Measurements from ENCODE around the gene FOXE1.

FOXE1 gene

GRCh38 chr9:97866300-97866699, 13.3 kb downstream of the FOXE1 start:
- no peak for DNase-seq (ENCODE audit: low read depth in 3 of 3)

- no peak for DNase-seq (ENCODE audit: low read depth in 3 of 3)
Measured at GRCh38 chr9:97866848-97867247, 13.8 kb downstream of the FOXE1 start.

GRCh38 chr9:97868859-97869258, 15.8 kb downstream of the FOXE1 start:
- DNase-seq (ENCODE audit: low read depth in 3 of 3): no peak

- DNase-seq (ENCODE audit: low read depth in 3 of 3): no peak
Measured at GRCh38 chr9:97873425-97873824, 20.4 kb downstream of the FOXE1 start.

GRCh38 chr9:97873882-97874281, 20.9 kb downstream of the FOXE1 start:
- DNase-seq (ENCODE audit: low read depth in 3 of 3): no peak

GRCh38 chr9:97874624-97875023, 21.6 kb downstream of the FOXE1 start:
- DNase-seq (ENCODE audit: low read depth in 3 of 3): no peak

- DNase-seq (ENCODE audit: low read depth in 3 of 3): no peak
Measured at GRCh38 chr9:97875111-97875510, 22.1 kb downstream of the FOXE1 start.

GRCh38 chr9:97876061-97876460, 23.0 kb downstream of the FOXE1 start:
- DNase-seq (ENCODE audit: low read depth in 3 of 3): no peak

- DNase-seq (ENCODE audit: low read depth in 3 of 3): no peak
Measured at GRCh38 chr9:97880336-97880735, 27.3 kb downstream of the FOXE1 start.

GRCh38 chr9:97889941-97890887, 37.2 kb downstream of the FOXE1 start:
- DNase-seq (ENCODE audit: low read depth in 3 of 3): peak; percentile 39 to 60 (median 43)

- DNase-seq (ENCODE audit: low read depth in 3 of 3): no peak
Measured at GRCh38 chr9:97891736-97892135, 38.7 kb downstream of the FOXE1 start.

GRCh38 chr9:97892421-97892820, 39.4 kb downstream of the FOXE1 start:
- DNase-seq (ENCODE audit: low read depth in 3 of 3): no peak

GRCh38 chr9:97895211-97895610, 42.2 kb downstream of the FOXE1 start:
- no peak for DNase-seq (ENCODE audit: low read depth in 3 of 3)

GRCh38 chr9:97895695-97896332, 42.8 kb downstream of the FOXE1 start:
- DNase-seq (ENCODE audit: low read depth in 3 of 3): no peak

GRCh38 chr9:97900103-97900737, 47.2 kb downstream of the FOXE1 start:
- no peak for DNase-seq (ENCODE audit: low read depth in 3 of 3)

GRCh38 chr9:97900738-97901565, 47.9 kb downstream of the FOXE1 start:
- no peak for DNase-seq (ENCODE audit: low read depth in 3 of 3)

GRCh38 chr9:97903177-97903576, 50.2 kb downstream of the FOXE1 start:
- no peak for DNase-seq (ENCODE audit: low read depth in 3 of 3)

GRCh38 chr9:97904725-97905124, 51.7 kb downstream of the FOXE1 start:
- DNase-seq (ENCODE audit: low read depth in 3 of 3): no peak

- no peak for DNase-seq (ENCODE audit: low read depth in 3 of 3)
Measured at GRCh38 chr9:97905228-97905627, 52.2 kb downstream of the FOXE1 start.
